GM19025 (cell line): ENCODE data around the gene TLN1.

Experiments used
- ATAC-seq: cut with Tn5 transposase; IDR thresholded peaks from one replicate; pipeline ENCODE4 v1.9.1; 2021; ENCODE audit warnings: mild to moderate bottlenecking, low read depth, moderate library complexity; ENCODE audit not compliant: unreplicated experiment

Gene TLN1

GRCh38 chr9:35689542-35690293 lies 42.3 kb downstream of the TLN1 start, which contains the start of gene TPM2:
TPM2 (minus strand) TSS chr9:35689925; CDS start chr9:35689817, 108 bp downstream.
- no peak for ATAC-seq

- no peak for ATAC-seq
These were observed 43.1 kb downstream of the TLN1 start for GRCh38 chr9:35688558-35689541.

- no peak for ATAC-seq
These were observed 43.9 kb downstream of the TLN1 start for GRCh38 chr9:35687972-35688557.

GRCh38 chr9:35687306-35687705 lies 44.7 kb downstream of the TLN1 start:
- ATAC-seq, result no peak

- no peak for ATAC-seq
These were observed 45.5 kb downstream of the TLN1 start for GRCh38 chr9:35686222-35687203.

GRCh38 chr9:35685506-35685905 lies 46.5 kb downstream of the TLN1 start:
- no peak for ATAC-seq

GRCh38 chr9:35684921-35685320 lies 47.1 kb downstream of the TLN1 start:
- no peak for ATAC-seq

- no peak for ATAC-seq
These were observed 48.7 kb downstream of the TLN1 start for GRCh38 chr9:35683323-35683722.

- ATAC-seq, result no peak
These were observed 49.3 kb downstream of the TLN1 start for GRCh38 chr9:35682520-35683315.

GRCh38 chr9:35682051-35682450 lies 49.9 kb downstream of the TLN1 start:
- no peak for ATAC-seq

GRCh38 chr9:35681341-35682002 lies 50.5 kb downstream of the TLN1 start:
- ATAC-seq, result no peak

- ATAC-seq, result no peak
These were observed 51.5 kb downstream of the TLN1 start for GRCh38 chr9:35680331-35681105.

GRCh38 chr9:35679766-35680330 lies 52.1 kb downstream of the TLN1 start:
- no peak for ATAC-seq

GRCh38 chr9:35679091-35679490 lies 52.9 kb downstream of the TLN1 start:
- no peak for ATAC-seq

GRCh38 chr9:35675732-35676392 lies 56.1 kb downstream of the TLN1 start:
- no peak for ATAC-seq

- ATAC-seq, result no peak
These were observed 56.8 kb downstream of the TLN1 start for GRCh38 chr9:35675204-35675603.

- no peak for ATAC-seq
These were observed 58.0 kb downstream of the TLN1 start for GRCh38 chr9:35674025-35674361.
